Measurements from ENCODE around the gene CERS6. TPM values are rescaled to one million over a fixed set of nuclear protein-coding genes. Genes with fewer than 3 reads are reported as not detected.

The CERS6 gene
- polyA plus RNA-seq, 1 donor from 2014 or later = 59.3 TPM

GRCh38 chr2:168713325-168713724 lies 257.3 kb downstream of the CERS6 start:
- no peaks in the 10 kb centered on the region for H3K79me2 ChIP-seq (replicated peaks; ENCODE audit: insufficient read depth, low read length)
- no peak overlapping the region for H2AFZ ChIP-seq (ENCODE audit: low read depth, low read length)
- no peaks in the 10 kb centered on the region for H3K9me2 ChIP-seq (ENCODE audit: insufficient read depth, low read length)
- TF ChIP-seq POLR2AphosphoS5 (IDR thresholded peaks at IDR 0.05) (no peak), EP300 (conservative IDR thresholded peaks at IDR 0.05; ENCODE audit: poor library complexity, severe bottlenecking) (no peak), SMC3 (conservative IDR thresholded peaks at IDR 0.05; ENCODE audit: poor library complexity) (no peak), CTCF (IDR thresholded peaks at IDR 0.05; ENCODE audit: poor library complexity, severe bottlenecking) (no peak), RAD21 (conservative IDR thresholded peaks at IDR 0.05) (no peak), TAF1 (IDR thresholded peaks at IDR 0.05; ENCODE audit: low read depth) (no peak), MXI1 (conservative IDR thresholded peaks at IDR 0.05; ENCODE audit: poor library complexity, severe bottlenecking) (no peak), EZH2 (IDR thresholded peaks at IDR 0.05; ENCODE audit: borderline replicate concordance, insufficient read depth, low read length, poor library complexity, severe bottlenecking) (no peak), REST (IDR thresholded peaks at IDR 0.05; ENCODE audit: borderline replicate concordance) (no peak)
- H3K27me3 ChIP-seq (ENCODE audit: insufficient read depth, low read depth, low read length) = no peaks in the 10 kb centered on the region
- H4K20me1 ChIP-seq (ENCODE audit: insufficient read depth) = no peaks in the 10 kb centered on the region
- no peaks in the 10 kb centered on the region for H3K9me3 ChIP-seq (ENCODE audit: low read length)
- peaks cover 3% of the 10 kb centered on the region for H3F3A ChIP-seq (ENCODE audit: insufficient read depth, low read length, poor library complexity, severe bottlenecking)
- H3K4me2 ChIP-seq (ENCODE audit: low read length) = no peak overlapping the region
- no peak overlapping the region for H3K9ac ChIP-seq (ENCODE audit: low read length)
- H3K4me3 ChIP-seq (ENCODE audit: low read length) = no peak overlapping the region
- H3K36me3 ChIP-seq (ENCODE audit: insufficient read depth, low read length) = no peaks in the 10 kb centered on the region
- H3K27ac ChIP-seq (ENCODE audit: low read length) = no peak overlapping the region

- no peak overlapping the region for H3K4me2 ChIP-seq (ENCODE audit: low read length)
- H4K20me1 ChIP-seq (ENCODE audit: insufficient read depth) = no peaks in the 10 kb centered on the region
- peaks cover 4% of the 10 kb centered on the region for H3K36me3 ChIP-seq (ENCODE audit: insufficient read depth, low read length)
- no peak overlapping the region for H3K9ac ChIP-seq (ENCODE audit: low read length)
- TF ChIP-seq MXI1 (conservative IDR thresholded peaks at IDR 0.05; ENCODE audit: poor library complexity, severe bottlenecking) = no peak
- no peak for TF ChIP-seq CTCF (IDR thresholded peaks at IDR 0.05; ENCODE audit: poor library complexity, severe bottlenecking)
- TF ChIP-seq EZH2 (IDR thresholded peaks at IDR 0.05; ENCODE audit: borderline replicate concordance, insufficient read depth, low read length, poor library complexity, severe bottlenecking) = no peak
- no peak for TF ChIP-seq SMC3 (conservative IDR thresholded peaks at IDR 0.05; ENCODE audit: poor library complexity)
- TF ChIP-seq POLR2AphosphoS5 (IDR thresholded peaks at IDR 0.05) = no peak
- no peak for TF ChIP-seq TAF1 (IDR thresholded peaks at IDR 0.05; ENCODE audit: low read depth)
- TF ChIP-seq REST (IDR thresholded peaks at IDR 0.05; ENCODE audit: borderline replicate concordance) = no peak
- no peak for TF ChIP-seq RAD21 (conservative IDR thresholded peaks at IDR 0.05)
- TF ChIP-seq EP300 (conservative IDR thresholded peaks at IDR 0.05; ENCODE audit: poor library complexity, severe bottlenecking) = no peak
- H3K4me3 ChIP-seq (ENCODE audit: low read length) = no peak overlapping the region
- H3K79me2 ChIP-seq (replicated peaks; ENCODE audit: insufficient read depth, low read length) = no peaks in the 10 kb centered on the region
- peaks cover 3% of the 10 kb centered on the region for H3F3A ChIP-seq (ENCODE audit: insufficient read depth, low read length, poor library complexity, severe bottlenecking)
- H3K27me3 ChIP-seq (ENCODE audit: insufficient read depth, low read depth, low read length) = no peaks in the 10 kb centered on the region
- H3K27ac ChIP-seq (ENCODE audit: low read length) = no peak overlapping the region
- no peak overlapping the region for H2AFZ ChIP-seq (ENCODE audit: low read depth, low read length)
- H3K9me2 ChIP-seq (ENCODE audit: insufficient read depth, low read length) = no peaks in the 10 kb centered on the region
- H3K9me3 ChIP-seq (ENCODE audit: low read length) = no peaks in the 10 kb centered on the region
These were observed 259.8 kb downstream of the CERS6 start for GRCh38 chr2:168715849-168716248.
